K562 (cell line): ENCODE measurements around the gene SEC14L1. TPM values are rescaled to one million over a fixed set of nuclear protein-coding genes. Genes with fewer than 3 reads are reported as not detected.

Experiments
- ATAC-seq: fragments of 200-7000 bp; cut with Tn5 transposase; 3 replicates; pipeline ENCODE4 v1.9.1; 2020; ENCODE audit warnings: moderate library complexity
- BruUV-seq: library from RNA; stranded (reverse); fragments of 400-500 nt; replicated peaks from 2 replicates; lab custom pipeline; 2021; lab: Mats Ljungman, UMichigan
- CTCF ChIA-PET: fragments of 300-600 bp; formaldehyde crosslinking; extraction: SDS; loops from one replicate; lab custom pipeline; 2021; ENCODE audit warnings: low intra/inter-chr PET ratio; lab: Yijun Ruan, JAX
- POLR2A ChIA-PET: fragments of 300-600, 350-650 bp; sonication (Branson Sonifier 250); formaldehyde crosslinking; extraction: SDS; loops from one replicate; lab custom pipeline; 2021; ENCODE audit warnings: antibody characterized with exemption, inconsistent platforms; lab: Yijun Ruan, JAX
- DNase-seq, 4 experiments: peaks; one replicate each; pipeline versions ENCODE4 v3.0.0 to v3.0.0-alpha.2; 2011 to 2018; ENCODE audit warnings: low spot score in 3 of 4, mixed read lengths in 3 of 4; ENCODE audit errors: extremely low read depth in 1 of 4
- FAIRE-seq: peaks from 2 replicates; lab custom pipeline; 2011; peaks lifted over from hg19 to GRCh38; lab: Jason Lieb, UNC
- H2AFZ ChIP-seq: 2 replicates; pipeline ENCODE4 v1.6.0; 2011; ENCODE audit warnings: low read depth, low read length, control low read depth, inconsistent platforms
- H3K27ac ChIP-seq: fragments of 200-600 bp; 3 replicates; pipeline ENCODE4 v1.8.0; 2011; ENCODE audit warnings: low read depth, mild to moderate bottlenecking, control low read depth, inconsistent platforms, low read length, moderate library complexity, mixed read lengths; ENCODE audit errors: extremely low read depth
- H3K27me3 ChIP-seq, 2 experiments: fragments of 300-600 bp in 1 of 2; 2 replicates in 1 of 2; 3 replicates in 1 of 2; pipeline versions ENCODE4 v1.6.0 to v1.8.0; 2011; ENCODE audit warnings: inconsistent platforms in 2 of 2, low read length in 2 of 2, mild to moderate bottlenecking in 1 of 2, mixed read lengths in 1 of 2, moderate library complexity in 1 of 2; ENCODE audit not compliant: control insufficient read depth in 2 of 2, insufficient read depth in 2 of 2
- H3K36me3 ChIP-seq: fragments of 300-600 bp; 3 replicates; pipeline ENCODE4 v1.8.0; 2011; ENCODE audit warnings: mild to moderate bottlenecking, low read length, inconsistent platforms; ENCODE audit not compliant: control insufficient read depth, insufficient read depth
- H3K4me1 ChIP-seq, 2 experiments: fragments of 200-600 bp in 1 of 2; replicated peaks in 1 of 2; 2 replicates in 1 of 2; 3 replicates in 1 of 2; pipeline versions ENCODE4 v1.5.1 to v1.8.0; 2011; ENCODE audit warnings: inconsistent platforms in 2 of 2, low read length in 2 of 2, mild to moderate bottlenecking in 1 of 2, mixed read lengths in 1 of 2, moderate library complexity in 1 of 2; ENCODE audit not compliant: control insufficient read depth in 2 of 2, insufficient read depth in 2 of 2
- H3K4me2 ChIP-seq: 2 replicates; pipeline ENCODE4 v1.6.1; 2011; ENCODE audit warnings: low read length, control low read depth, inconsistent platforms, mixed read lengths; ENCODE audit not compliant: insufficient read depth
- H3K4me3 ChIP-seq: fragments of 200-600 bp; sonication (generic), shearing (Covaris generic); 2 replicates; pipeline ENCODE4 v1.5.1; 2016; ENCODE audit warnings: control low read depth, inconsistent platforms
- H3K79me2 ChIP-seq: fragments of 200-600 bp; 3 replicates; pipeline ENCODE4 v1.8.0; 2011; ENCODE audit warnings: low read length, inconsistent platforms; ENCODE audit not compliant: control insufficient read depth, insufficient read depth
- H3K9ac ChIP-seq, 2 experiments: 2 replicates each; pipeline versions ENCODE4 v1.6.0 to v1.6.1; 2011; ENCODE audit warnings: low read depth in 2 of 2, low read length in 2 of 2, control low read depth in 1 of 2, inconsistent platforms in 1 of 2, mild to moderate bottlenecking in 1 of 2, mixed read lengths in 1 of 2; ENCODE audit not compliant: insufficient read depth in 1 of 2
- H3K9me1 ChIP-seq: one replicate; pipeline ENCODE4 v1.6.0; 2011; ENCODE audit warnings: inconsistent platforms, mild to moderate bottlenecking, low read length, moderate library complexity; ENCODE audit not compliant: control insufficient read depth, insufficient read depth
- H3K9me3 ChIP-seq: replicated peaks from 2 replicates; pipeline ENCODE4 v1.5.1; 2011; ENCODE audit warnings: low read depth, low read length, inconsistent platforms; ENCODE audit not compliant: control insufficient read depth, insufficient read depth
- H4K20me1 ChIP-seq: replicated peaks from 2 replicates; pipeline ENCODE4 v1.6.1; 2011; ENCODE audit warnings: low read length, inconsistent platforms, mixed read lengths; ENCODE audit not compliant: control insufficient read depth, insufficient read depth
- NCOA4 ChIP-seq: fragments of 450-650 bp; IDR thresholded peaks from 2 replicates; pipeline ENCODE4 v1.6.1; 2018; ENCODE audit warnings: mild to moderate bottlenecking; ENCODE audit not compliant: partially characterized antibody
- U2AF1 ChIP-seq: fragments of 200-400 bp; formaldehyde crosslinking; optimal IDR thresholded peaks from 2 replicates; pipeline ENCODE3; 2017; ENCODE audit warnings: mild to moderate bottlenecking, low read depth, low read length, moderate library complexity
- ZNF124 ChIP-seq: sonication (generic); formaldehyde crosslinking; IDR thresholded peaks from 2 replicates; pipeline ENCODE4 v1.8.1; 2022; ENCODE audit warnings: missing genetic modification reagents
- WGBS: fragments of 100-300 bp; shearing (Covaris generic); methylation state at CpG from one replicate; pipeline ENCODE4 v1.1.6; 2016; ENCODE audit warnings: low coverage, mixed read lengths; ENCODE audit not compliant: insufficient coverage; ENCODE audit errors: missing lambda C conversion rate; 5-methylcytosine and 5-hydroxymethylcytosine counted together
- in situ Hi-C: fragments of 300-500 bp; cut with MboI; formaldehyde crosslinking; loops from 4 replicates; pipeline ENCODE4 v1.15.0; 2018; ENCODE audit warnings: inconsistent platforms, mixed read lengths
- intact Hi-C: fragments of 100-400 bp; cut with micrococcal nuclease; formaldehyde crosslinking; loops from 2 replicates; pipeline ENCODE4 v1.14.2; 2022
- polyA plus RNA-seq, 8 experiments: library from polyadenylated mRNA; depleted of rRNA in 4 of 8; stranded (reverse) in 5 of 8; unstranded in 3 of 8; fragments of >200 nt; fragmentation: Nextera tagmentation in 2 of 8; fragmentation: Illumina TruSeq in 1 of 8; extraction: Ambion mirVana in 2 of 8; extraction: Trizol in 1 of 8; gene quantifications; 2 replicates each; pipeline versions ENCODE4 v1.2.1 to v1.2.3, GENCODE V29; 2011 to 2014; ENCODE audit warnings: inconsistent platforms in 1 of 8, missing spikeins in 1 of 8
- total RNA-seq, 7 experiments: library from RNA; depleted of rRNA in 6 of 7; stranded (reverse); fragments of >200 nt in 6 of 7; fragmentation: Illumina TruSeq in 2 of 7; extraction: Trizol in 2 of 7; gene quantifications; 2 replicates each; pipeline versions ENCODE4 v1.2.1 to v1.2.3, GENCODE V29; 2011 to 2021; ENCODE audit warnings: low replicate concordance in 1 of 7
- TF ChIP-seq, protein P1 (sequence below): sonication (generic); formaldehyde crosslinking; IDR thresholded peaks from 2 replicates; pipeline ENCODE4 v1.4.0; 2020; ENCODE audit warnings: mild to moderate bottlenecking, missing genetic modification reagents
- TF ChIP-seq, protein P2 (sequence below): fragments of 450-650 bp; IDR thresholded peaks from 2 replicates; pipeline ENCODE4 v1.6.1; 2016; ENCODE audit warnings: low read depth

SEC14L1 gene
- total and polyA plus RNA-seq, 9 of the 15 experiments (the other 6 are each of a cell fraction or from before 2014, with no cell fraction given) = 3.1 to 39.7 (median 15.2) TPM

DNA sequence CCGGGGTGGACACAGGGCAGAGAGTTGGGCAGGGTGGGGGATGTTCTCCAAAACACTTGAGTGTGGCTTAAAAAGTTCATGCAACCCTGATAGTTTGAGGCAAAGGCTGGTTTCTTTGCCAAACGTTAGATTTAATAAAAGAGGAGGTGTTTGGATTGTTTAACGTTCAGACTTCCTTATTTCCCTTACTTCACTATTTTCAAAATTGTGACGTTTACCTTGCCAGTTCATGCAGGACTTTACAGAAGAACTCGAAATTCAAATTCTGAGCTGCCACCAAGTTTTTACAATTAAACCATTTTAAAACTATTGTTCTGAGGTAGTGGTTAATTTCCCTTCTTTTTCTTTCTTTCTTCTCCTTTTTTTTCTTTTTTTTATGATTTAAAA, 5.5 kb downstream of the SEC14L1 start:
- no peak for ATAC-seq
- in situ Hi-C loops = no loop called here
- intact Hi-C loops = no loop called here
- no peak overlapping the region for H2AFZ ChIP-seq
- H3K36me3 ChIP-seq = peaks cover 66% of the 10 kb centered on the region; the same call in 2 of the 3 replicates
- POLR2A ChIA-PET = interaction anchor here (1.2 kb wide), 1 partner anchor 36 kb away, joined by 4 read pairs; no protein-coding TSS in a partner anchor
- H3K4me1 ChIP-seq = peaks cover 4 to 14% of the 10 kb centered on the region in 2 experiments; a peak in 4 of 5 replicates
- H3K4me2 ChIP-seq = no peak overlapping the region
- TF ChIP-seq NCOA4 (no peak), U2AF1 (peak; percentile 18), ZNF124 (CRISPR knock-in tag) (no peak)
- TF ChIP-seq, protein P1, sequence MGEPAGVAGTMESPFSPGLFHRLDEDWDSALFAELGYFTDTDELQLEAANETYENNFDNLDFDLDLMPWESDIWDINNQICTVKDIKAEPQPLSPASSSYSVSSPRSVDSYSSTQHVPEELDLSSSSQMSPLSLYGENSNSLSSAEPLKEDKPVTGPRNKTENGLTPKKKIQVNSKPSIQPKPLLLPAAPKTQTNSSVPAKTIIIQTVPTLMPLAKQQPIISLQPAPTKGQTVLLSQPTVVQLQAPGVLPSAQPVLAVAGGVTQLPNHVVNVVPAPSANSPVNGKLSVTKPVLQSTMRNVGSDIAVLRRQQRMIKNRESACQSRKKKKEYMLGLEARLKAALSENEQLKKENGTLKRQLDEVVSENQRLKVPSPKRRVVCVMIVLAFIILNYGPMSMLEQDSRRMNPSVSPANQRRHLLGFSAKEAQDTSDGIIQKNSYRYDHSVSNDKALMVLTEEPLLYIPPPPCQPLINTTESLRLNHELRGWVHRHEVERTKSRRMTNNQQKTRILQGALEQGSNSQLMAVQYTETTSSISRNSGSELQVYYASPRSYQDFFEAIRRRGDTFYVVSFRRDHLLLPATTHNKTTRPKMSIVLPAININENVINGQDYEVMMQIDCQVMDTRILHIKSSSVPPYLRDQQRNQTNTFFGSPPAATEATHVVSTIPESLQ (CRISPR knock-in tag) = no peak
- TF ChIP-seq, protein P2, sequence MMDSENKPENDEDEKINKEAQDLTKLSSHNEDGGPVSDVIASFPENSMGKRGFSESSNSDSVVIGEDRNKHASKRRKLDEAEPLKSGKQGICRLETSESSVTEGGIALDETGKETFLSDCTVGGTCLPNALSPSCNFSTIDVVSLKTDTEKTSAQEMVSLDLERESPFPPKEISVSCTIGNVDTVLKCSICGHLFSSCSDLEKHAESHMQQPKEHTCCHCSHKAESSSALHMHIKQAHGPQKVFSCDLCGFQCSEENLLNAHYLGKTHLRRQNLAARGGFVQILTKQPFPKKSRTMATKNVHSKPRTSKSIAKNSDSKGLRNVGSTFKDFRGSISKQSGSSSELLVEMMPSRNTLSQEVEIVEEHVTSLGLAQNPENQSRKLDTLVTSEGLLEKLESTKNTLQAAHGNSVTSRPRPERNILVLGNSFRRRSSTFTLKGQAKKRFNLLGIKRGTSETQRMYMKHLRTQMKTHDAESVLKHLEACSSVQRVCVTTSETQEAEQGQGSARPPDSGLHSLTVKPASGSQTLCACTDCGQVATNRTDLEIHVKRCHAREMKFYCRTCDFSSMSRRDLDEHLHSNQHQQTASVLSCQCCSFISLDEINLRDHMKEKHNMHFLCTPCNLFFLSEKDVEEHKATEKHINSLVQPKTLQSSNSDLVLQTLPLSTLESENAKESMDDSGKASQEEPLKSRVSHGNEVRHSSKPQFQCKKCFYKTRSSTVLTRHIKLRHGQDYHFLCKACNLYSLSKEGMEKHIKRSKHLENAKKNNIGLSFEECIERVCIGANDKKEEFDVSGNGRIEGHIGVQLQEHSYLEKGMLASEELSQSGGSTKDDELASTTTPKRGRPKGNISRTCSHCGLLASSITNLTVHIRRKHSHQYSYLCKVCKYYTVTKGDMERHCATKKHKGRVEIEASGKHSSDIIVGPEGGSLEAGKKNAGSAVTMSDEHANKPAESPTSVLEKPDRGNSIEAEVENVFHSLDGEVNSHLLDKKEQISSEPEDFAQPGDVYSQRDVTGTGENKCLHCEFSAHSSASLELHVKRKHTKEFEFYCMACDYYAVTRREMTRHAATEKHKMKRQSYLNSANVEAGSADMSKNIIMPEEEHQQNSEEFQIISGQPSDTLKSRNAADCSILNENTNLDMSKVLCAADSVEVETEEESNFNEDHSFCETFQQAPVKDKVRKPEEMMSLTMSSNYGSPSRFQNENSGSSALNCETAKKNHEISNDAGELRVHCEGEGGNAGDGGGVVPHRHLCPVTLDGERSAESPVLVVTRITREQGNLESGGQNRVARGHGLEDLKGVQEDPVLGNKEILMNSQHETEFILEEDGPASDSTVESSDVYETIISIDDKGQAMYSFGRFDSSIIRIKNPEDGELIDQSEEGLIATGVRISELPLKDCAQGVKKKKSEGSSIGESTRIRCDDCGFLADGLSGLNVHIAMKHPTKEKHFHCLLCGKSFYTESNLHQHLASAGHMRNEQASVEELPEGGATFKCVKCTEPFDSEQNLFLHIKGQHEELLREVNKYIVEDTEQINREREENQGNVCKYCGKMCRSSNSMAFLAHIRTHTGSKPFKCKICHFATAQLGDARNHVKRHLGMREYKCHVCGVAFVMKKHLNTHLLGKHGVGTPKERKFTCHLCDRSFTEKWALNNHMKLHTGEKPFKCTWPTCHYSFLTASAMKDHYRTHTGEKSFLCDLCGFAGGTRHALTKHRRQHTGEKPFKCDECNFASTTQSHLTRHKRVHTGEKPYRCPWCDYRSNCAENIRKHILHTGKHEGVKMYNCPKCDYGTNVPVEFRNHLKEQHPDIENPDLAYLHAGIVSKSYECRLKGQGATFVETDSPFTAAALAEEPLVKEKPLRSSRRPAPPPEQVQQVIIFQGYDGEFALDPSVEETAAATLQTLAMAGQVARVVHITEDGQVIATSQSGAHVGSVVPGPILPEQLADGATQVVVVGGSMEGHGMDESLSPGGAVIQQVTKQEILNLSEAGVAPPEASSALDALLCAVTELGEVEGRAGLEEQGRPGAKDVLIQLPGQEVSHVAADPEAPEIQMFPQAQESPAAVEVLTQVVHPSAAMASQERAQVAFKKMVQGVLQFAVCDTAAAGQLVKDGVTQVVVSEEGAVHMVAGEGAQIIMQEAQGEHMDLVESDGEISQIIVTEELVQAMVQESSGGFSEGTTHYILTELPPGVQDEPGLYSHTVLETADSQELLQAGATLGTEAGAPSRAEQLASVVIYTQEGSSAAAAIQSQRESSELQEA = no peak
- TF ChIP-seq, all 486 proteins: peak for 1
- Histone ChIP-seq H3K79me2 (peaks cover 44% of the 10 kb centered on the region), H3K9me3 (no peaks in the 10 kb centered on the region), H3K9me1 (no peaks in the 10 kb centered on the region), H3K27ac (no peak overlapping the region), H3K27me3 (no peaks in the 10 kb centered on the region), H3K9ac (peak overlapping the region in 1 of 2 experiments; percentile 63; a peak in 1 of 4 replicates), H4K20me1 (no peaks in the 10 kb centered on the region), H3K4me3 (no peak overlapping the region)
- BruUV-seq = no TSS peak
- DNase-seq = no peak
- no peak for FAIRE-seq
- WGBS = 61% methylated on average over 5 of the region's 5 CpGs
- CTCF ChIA-PET = interaction anchor here (0.6 kb wide), 1 partner anchor 15 kb away, joined by 3 read pairs; no protein-coding TSS in a partner anchor
